ENCODE data around the gene ETV7.

Gene ETV7

GRCh38 chr6:36326356-36326995 is 61.0 kb downstream of the ETV7 start:
- TF ChIP-seq CTCF (IDR thresholded peaks at IDR 0.05; ENCODE audit: control insufficient read depth, insufficient read depth, low read depth, low read length, missing control alignments), result no peak
- no peak for DNase-seq (ENCODE audit: low read depth)
- H3K4me3 ChIP-seq (ENCODE audit: control insufficient read depth, low read depth, low read length), result no peak overlapping the region

DNA sequence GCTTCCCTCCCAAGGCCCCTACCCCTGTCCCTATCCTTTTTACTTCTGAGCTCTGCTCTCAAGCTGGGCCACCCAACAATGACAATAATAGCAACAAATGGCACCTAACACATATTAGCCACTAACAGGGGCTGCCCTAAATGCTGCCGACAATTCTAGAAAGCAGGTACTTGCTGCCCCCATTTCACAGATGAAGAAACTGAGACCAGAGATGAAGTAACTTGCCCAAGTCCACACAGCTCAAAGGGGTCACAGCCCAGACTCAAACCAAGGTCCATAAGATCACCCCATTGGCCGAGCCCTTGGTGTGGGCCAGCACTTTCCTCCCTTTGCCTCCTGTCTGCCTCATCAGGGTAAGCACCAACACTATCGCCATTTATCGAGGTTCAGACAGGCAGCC is 62.8 kb downstream of the ETV7 start:
- no peak for DNase-seq (ENCODE audit: low read depth)
- no peak for TF ChIP-seq CTCF (IDR thresholded peaks at IDR 0.05; ENCODE audit: control insufficient read depth, insufficient read depth, low read depth, low read length, missing control alignments)
- H3K4me3 ChIP-seq (ENCODE audit: control insufficient read depth, low read depth, low read length), result no peak overlapping the region

DNA sequence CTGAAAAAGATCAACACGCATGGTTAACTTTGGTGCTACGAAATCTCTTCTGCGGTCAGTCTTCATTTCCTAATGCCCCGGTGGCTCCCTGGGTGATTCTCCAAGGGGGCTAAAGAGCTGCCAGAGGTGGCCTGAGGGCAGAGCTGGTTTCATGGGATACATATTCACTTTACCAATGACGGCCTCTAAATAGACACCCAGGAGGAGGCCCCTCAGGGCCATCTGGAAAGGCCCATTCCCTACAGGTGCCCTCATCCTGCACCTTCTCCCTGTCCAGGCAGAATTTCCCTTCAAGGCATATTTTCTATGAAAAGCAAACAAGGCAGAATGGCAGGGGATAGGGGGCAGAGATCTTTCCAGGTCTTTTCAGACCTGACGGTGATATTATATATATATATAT is 63.3 kb downstream of the ETV7 start:
- no peak for DNase-seq (ENCODE audit: low read depth)
- TF ChIP-seq CTCF (IDR thresholded peaks at IDR 0.05; ENCODE audit: control insufficient read depth, insufficient read depth, low read depth, low read length, missing control alignments), result no peak
- H3K4me3 ChIP-seq (ENCODE audit: control insufficient read depth, low read depth, low read length), result no peak overlapping the region

DNA sequence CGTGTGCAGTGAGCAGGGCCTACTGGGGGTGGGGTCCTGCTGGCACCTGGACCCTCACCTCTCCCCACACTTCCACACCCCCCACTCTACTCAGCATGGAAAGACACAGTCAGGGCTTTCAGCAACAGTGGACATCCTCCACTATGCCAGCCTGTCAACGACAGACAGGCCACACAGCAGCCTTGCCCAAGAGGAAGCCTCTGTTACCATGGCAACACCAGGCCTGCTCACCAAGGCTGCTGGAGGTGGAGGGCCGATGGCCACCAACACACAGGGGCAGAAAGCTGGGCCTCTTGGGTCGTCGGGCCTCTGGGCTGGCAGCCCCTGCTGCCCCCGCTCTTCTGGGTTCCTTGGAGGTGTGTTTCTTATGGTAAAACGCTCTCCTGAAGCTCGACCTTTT is 64.4 kb downstream of the ETV7 start:
- no peak overlapping the region for H3K4me3 ChIP-seq (ENCODE audit: control insufficient read depth, low read depth, low read length)
- TF ChIP-seq CTCF (IDR thresholded peaks at IDR 0.05; ENCODE audit: control insufficient read depth, insufficient read depth, low read depth, low read length, missing control alignments), result no peak
- DNase-seq (ENCODE audit: low read depth), result no peak

DNA sequence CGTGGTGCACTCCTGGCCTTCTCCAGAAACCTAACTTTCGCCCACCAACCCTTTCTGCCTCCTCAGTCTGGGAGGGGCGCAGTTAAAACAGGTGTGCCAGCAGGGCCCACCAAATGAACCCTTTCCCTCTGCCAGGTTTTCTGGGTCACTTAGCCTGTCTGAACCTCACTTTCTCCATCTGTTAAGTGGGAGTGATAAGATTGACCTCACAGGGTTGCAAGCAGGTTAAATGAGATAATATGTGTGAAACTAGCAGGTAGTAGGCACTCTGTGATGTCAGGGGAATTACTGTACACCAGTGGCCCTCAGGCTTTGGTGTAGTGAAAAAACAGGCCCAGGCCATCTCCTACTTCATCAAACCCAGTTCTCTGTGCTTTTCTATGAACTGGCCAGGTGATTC is 64.9 kb downstream of the ETV7 start:
- no peak for DNase-seq (ENCODE audit: low read depth)
- no peak overlapping the region for H3K4me3 ChIP-seq (ENCODE audit: control insufficient read depth, low read depth, low read length)
- TF ChIP-seq CTCF (IDR thresholded peaks at IDR 0.05; ENCODE audit: control insufficient read depth, insufficient read depth, low read depth, low read length, missing control alignments), result no peak

- no peak overlapping the region for H3K4me3 ChIP-seq (ENCODE audit: control insufficient read depth, low read depth, low read length)
- TF ChIP-seq CTCF (IDR thresholded peaks at IDR 0.05; ENCODE audit: control insufficient read depth, insufficient read depth, low read depth, low read length, missing control alignments), result no peak
- no peak for DNase-seq (ENCODE audit: low read depth)
These were observed 67.0 kb downstream of the ETV7 start for GRCh38 chr6:36320475-36320874.

DNA sequence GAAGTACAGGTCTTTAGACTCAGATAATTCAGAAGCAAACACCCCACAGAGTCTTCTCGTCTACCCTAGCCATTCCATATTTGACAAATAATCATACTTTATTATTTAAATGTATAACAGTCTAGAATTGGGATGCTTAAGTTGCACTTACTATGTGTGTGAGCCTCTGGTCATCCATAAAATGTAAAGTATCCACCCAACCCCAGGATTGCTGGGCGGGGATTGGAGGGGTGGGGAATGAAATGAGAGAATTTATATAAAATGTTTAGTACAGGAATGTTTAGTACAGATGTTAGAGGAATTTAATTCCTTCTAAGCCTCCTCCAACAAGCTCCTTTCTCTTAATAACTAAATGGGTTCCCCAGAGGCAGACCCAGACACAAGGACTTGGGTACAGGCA is 67.6 kb downstream of the ETV7 start:
- no peak overlapping the region for H3K4me3 ChIP-seq (ENCODE audit: control insufficient read depth, low read depth, low read length)
- DNase-seq (ENCODE audit: low read depth), result no peak
- TF ChIP-seq CTCF (IDR thresholded peaks at IDR 0.05; ENCODE audit: control insufficient read depth, insufficient read depth, low read depth, low read length, missing control alignments), result no peak
